NCI-H2081 (cell line): ENCODE data around the gene JMJD1C.
"Not testable (repeated sequence)": the region's sequence is repeated elsewhere in the genome, so short reads cannot be mapped to it uniquely, and the experiment has no call there.

Experiments
- DNase-seq, 2 experiments: peaks; one replicate each; lab custom pipeline; 2025; lab: John Stamatoyannopoulos, UW

JMJD1C gene

DNA sequence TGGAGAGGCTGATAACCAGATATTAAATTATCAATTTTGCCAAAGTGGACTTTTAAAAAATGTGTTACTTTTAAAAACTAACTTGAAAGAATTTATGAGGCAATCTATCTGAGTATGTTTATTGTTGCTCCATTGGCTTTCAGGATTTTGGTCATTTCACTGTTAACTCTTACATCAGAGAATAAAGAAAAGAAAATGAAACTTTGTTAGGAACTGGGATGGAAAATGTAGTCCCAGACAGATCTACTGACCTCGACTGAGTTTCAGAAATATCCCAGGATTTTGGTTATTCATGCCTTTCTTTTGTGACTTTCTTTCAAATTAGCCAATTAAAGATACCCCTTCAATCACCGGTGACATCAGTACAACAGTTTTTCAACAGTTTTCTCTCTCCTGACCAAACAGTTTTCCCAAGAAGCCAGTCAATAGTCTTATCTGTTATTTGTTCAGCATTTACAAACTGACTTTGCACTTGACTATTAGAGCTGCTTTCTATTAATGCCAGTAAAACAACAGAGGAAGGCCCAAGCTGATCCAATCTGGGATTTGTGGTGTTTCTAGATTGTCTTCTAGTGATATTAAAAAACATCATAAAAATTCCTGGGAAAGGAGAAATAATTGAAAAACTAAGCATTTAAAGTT is 296.8 kb downstream of the JMJD1C start:
- no peak for DNase-seq

DNA sequence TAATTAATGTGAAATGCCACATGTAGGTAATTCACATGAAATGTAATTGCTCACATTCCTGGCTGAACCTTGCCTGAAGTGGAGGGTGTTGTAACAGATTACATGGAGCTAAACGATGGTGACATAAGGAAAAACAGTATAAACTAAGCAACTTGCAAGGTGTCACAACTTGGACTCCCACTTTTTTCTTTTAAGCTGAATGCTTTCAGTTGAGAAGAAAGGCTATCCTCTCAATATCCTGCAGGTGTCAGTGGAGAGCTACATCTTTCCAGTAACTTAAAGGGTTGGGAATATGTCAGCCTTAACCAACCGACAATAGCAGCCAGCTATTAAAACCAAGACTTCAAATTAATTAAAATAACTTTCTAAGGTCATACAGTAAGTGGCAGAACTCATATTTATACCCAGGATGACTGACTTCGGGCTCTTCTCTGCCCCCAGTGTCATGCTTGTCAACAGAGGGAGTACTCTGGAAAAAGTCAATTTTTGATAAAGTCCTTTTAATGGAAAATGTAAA is 299.0 kb downstream of the JMJD1C start:
- DNase-seq: peak; percentile 56 to 60

DNA sequence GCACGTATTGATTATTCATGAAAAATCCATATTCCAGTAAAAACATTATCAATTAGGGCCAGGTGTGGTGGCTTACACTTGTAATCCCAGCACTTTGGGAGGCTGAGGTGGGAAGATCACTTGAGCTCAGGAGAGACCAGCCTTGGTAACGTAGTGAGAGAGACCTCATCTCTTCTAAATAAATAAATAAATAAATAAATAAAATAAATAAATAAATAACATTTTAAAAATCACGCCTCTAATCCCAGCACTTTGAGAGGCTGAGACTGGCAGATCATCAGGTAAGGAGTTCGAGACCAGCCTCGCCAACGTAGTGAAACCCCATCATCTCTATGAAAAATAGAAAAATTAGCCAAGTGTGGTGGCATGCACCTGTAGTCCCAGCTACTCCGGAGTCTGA is 300.5 kb downstream of the JMJD1C start:
- no peak for DNase-seq

DNA sequence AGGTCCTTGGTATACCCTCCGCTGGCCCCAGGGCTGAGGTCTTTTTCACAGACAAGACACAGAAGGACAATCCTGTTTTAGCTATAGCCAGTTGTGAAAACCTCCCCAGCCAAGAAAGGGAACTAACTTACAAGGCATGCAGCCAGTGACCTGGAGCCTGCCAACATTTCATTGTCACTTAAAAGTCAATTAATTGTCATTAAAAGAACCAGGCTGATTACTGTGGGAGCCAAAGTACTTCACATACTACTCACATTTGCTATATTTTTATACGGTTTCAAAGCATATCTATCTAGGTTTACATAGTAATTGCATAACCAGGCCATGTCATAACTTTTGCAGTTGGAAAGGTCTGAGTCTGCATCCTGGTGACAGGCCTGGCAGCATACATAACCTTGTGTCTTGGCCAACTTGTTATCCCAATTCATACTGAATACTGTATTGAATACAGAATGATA is 301.6 kb downstream of the JMJD1C start:
- no peak for DNase-seq

DNA sequence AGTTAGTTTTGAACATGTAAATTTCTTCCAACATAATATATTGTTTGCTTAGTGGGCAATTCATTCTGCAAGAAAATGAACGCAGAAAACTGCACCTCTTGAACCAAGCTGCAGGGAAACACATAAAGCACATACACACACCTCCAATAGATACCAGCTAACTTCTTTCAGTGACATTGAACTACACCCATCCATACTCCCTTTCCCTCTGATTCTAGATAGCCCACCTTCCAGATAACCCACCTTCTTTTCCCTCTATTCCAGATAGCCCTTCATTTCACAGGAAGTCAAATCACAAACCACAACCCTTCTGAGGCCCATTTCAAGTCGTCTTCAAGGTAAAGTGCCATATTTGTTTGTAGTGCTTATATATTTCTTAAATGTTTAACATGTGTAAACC is 304.2 kb downstream of the JMJD1C start:
- no peak for DNase-seq

DNA sequence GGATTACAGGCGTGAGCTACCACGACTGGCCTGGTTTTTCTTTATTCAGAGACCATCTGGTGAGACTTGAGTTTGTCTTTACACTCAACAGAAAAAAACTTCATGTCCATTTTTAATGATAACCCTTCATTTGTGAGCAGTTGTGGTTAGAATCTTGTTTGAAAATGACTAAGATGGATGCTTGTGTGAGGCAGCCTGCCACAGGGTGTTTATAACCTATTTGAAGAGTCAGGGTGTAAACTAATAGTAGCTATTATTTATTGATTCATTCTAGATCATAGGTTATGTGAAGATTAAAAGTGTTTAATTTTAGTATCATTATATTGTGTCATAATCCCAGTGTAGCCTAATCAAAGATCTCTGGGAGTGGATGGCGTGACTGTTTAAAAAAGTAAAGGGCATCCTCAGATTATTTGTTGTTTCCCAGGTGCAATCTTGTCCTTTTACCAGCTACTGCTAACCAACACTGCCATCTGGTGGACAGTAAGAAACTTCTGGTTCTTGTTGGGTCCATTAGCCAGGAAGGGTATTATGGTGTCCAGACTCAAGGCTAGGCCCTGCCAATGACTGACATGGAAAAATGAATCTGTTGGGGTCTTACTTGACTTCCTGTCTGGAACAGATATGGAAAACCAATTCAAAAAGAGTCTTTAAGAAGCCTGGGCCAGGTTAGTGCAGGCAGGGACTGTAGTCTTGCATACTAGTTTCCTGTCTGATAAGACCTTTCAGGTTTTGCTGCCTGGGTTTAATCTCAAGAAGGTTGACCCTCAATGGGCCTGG is 307.7 kb downstream of the JMJD1C start:
- DNase-seq: peak; percentile 64 to 66

DNA sequence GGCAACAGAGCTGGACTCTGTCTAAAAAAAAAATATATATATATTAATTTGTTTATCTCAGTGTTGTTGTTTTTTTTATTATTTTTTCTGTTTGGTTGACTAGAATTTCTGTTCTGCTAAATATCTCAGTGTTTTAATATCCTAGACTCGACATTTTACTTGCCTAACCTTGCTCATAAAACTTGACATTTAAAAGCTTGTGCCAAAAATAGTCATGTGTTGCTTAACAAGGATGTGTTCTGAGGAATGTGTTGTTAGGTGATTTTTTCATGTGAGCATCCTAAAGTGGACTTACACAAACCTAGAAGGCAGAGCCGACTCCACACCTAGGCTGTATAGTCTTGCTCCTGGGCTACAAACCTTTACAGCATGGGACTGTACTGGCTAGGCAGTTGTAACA is 309.5 kb downstream of the JMJD1C start:
- DNase-seq: no peak

DNA sequence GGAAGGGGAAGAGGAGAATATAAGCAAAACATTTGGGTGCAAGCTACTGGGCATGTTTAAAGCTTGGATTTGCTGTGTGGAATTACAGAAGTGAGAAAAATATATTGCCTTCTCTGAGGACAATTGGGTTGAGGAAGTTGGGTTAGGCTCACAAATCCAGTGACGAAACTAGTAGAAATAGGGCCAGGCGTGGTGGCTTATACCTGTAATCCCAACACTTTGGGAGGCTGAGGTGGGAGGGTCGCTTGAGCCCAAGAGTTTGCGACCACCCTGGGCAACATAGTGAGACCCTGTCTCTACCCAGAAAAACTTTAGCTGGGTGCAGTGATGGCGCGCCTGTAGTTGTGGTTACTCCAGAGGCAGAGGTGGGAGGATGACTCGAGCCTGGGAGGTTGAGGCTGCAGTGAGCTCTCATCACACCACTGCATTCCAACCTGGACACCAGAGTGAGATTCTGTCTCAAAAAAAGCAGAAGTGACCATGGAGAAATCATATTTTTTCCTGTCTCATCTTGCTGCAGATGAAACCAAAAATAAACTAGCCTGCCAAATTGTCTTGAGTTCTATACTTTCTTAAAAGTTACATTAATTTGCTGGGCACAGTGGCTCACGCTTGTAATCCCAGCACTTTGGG is 310.3 kb downstream of the JMJD1C start:
- no peak for DNase-seq

DNA sequence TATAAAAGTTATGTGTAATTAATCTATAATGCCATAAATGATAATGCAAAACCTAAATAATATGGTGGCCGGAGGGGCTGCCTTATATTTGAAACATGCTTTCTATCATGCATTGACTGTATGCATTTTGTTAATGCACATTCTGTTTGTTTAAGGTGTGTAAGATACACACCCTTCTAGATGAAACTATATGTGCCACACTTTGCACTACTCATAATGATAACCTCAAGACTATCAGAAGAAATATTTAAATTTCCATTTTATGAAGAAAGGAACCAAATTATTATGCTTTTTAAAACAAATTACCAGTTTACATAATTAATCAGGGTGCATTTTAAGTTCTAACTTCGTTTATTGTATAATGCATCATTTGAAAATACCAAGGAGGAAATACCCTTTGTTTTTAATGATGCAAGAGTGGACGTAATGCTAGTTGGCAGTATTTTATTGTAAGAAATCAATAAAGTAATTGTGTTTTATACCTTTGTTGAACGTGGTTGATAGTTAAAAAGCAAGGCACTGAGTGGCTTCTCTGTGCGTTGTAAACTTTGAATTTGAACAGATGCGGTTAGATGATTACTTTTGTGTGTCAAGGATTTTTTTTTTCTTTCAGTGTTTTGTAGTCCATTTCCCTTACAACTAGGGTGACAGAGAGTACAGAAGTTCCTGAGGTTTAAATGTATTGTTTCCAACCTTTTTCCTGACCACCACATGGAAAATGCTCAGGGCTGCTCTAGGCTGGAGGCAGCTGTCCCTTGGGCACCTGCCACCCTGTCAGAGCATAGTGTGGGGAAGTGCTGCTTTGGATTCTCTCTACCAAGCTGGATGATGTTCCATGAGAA is 311.0 kb downstream of the JMJD1C start:
- DNase-seq: no peak

DNA sequence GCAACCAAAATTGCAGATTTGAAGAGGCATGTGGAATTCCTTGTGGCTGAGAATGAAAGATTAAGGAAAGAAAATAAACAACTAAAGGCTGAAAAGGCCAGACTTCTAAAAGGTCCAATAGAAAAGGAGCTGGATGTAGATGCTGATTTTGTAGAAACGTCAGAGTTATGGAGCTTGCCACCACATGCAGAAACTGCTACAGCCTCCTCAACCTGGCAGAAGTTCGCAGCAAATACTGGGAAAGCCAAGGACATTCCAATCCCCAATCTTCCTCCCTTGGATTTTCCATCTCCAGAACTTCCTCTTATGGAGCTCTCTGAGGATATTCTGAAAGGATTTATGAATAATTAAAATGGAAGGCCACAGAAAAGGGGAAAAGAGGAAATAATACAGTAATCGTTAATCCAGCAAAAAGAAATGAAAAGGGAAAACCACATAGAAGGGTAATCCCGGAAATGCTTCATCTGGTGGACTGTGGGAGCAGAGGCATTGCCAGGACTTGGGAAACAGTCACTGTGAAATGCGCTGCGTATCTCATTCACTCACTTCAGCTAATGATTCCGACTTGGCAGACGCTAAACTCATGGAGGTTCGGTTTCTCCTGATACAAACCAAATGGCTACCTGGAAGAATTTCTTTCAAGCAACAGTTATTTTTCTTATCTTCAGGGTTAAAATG is 311.8 kb downstream of the JMJD1C start:
- DNase-seq: not testable (repeated sequence)

DNA sequence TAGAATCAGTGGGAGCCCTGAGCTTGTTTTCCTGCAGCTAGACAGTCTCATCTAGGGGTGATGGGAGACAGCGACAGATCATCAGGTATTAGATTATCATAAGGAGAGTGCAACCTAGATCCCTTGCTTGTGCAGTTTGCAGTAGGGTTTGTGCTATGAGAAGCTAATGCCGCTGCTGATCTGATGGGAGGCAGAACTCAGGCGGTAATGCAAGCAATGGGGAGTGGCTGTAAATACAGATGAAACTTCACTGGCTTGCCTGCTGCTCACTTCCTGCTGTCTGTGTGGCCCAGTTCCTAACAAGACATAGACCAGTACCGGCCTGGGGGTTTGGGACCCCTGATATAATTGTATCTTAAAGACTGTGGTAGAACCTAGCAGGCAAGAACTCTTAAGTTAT is 315.0 kb downstream of the JMJD1C start:
- no peak for DNase-seq

DNA sequence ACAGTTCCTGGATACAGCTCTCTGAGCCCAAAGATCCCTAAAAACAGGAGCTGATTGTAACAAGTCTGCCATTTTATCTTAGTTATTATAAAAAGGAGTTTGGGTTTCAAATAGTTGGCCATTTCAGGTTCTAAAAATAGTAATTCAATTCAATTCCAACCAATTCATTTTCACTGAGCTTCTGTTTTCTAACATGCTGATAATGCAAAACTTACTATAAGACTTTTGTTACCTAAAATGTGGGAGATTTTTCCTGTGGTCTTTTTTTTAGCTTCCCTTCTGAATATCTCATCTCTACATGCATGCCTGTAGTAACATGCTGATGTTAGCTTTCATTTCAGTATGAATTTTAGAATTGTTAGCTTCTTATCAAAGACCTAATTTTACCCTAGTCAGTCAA is 319.3 kb downstream of the JMJD1C start:
- DNase-seq: no peak

DNA sequence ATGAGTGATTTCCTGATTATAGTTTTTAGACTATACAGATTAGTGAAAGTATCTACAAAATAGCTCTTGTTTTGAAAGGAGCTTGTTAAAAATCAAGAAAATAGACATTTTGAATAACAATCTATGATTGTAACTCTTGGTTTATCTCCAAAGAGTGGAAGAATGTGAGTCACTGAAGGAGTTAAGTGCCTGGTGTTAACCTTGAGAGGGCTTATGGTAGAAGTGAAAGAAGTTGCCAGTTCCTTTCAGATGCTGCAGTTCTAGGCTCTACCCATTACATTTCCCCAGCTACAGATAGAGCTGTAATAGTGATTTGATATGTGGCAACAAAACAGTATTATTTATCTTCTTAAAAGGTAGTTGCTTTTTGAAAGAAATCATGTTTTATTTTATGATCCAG is 320.0 kb downstream of the JMJD1C start:
- no peak for DNase-seq

DNA sequence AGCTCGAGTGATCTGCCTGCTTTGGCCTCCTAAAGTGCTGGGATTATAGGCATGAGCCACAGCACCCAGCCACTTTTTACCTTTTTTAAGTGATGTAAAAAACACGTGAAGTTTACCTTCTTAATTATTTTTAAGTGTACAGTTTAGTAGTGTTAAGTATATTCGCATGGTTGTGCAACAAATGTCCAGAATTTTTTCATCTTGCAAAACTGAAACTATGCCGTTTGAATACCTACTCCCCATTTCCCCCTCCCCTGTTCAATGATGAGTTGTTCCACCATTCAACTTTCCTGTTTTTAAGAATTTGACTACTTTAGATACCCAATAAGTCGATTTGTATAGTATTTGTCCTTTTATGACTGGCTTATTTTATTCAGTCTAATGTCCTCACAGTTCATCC is 321.8 kb downstream of the JMJD1C start:
- DNase-seq: no peak

DNA sequence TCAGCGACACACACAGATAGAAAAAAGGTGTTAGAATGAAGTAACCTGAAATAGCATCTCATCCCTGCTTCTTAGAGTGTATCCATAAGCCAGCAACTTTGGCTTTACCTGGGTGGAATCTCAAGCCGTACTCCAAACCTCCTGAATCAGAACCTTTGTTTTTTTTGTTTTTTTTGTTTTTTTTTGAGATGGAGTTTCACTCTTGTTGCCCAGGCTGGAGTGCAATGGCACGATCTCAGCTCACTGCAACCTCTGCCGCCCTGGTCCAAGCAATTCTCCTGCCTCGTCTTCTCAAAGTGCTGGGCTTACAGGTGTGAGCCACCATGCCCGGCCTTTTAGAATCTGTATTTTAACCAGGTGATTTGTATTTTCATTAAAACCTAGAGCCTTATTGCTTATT is 323.6 kb downstream of the JMJD1C start:
- DNase-seq: no peak

DNA sequence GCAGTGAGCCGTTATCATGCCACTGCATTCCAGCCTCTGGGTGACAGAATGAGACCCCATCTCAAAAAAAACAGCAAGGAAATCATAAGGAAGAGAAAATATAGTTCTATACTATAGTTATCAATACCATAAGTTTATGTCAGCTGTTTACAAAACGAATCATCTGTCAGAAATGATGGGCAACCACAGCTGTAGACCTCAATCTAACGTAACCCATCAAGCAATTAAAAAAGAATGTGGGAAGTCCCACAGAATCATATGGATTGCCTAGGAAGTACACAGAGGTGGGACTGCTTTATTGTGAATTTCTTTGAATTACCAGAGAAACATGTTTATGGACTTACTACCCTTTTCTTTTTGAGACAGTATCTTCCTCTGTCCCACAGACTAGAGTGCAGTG is 325.7 kb downstream of the JMJD1C start:
- no peak for DNase-seq

DNA sequence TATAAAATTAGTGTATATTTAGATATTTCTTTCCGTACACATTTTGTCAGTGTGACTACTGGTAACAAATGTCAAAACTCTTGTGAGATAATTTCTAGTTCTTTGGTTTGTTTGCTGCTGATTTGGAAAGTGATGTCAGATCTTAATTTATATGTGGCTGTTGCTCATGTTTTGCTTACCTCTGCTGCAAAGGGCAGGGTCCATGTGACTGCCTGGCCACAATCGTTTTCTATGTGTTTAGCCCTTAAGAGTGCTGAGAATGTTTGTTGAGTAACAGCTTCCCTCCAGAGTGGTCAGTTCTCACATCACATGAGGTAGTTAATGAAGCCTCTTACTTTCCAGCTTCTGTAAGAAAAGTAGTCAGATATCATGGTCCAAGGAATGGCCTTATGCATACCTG is 328.5 kb downstream of the JMJD1C start:
- no peak for DNase-seq

DNA sequence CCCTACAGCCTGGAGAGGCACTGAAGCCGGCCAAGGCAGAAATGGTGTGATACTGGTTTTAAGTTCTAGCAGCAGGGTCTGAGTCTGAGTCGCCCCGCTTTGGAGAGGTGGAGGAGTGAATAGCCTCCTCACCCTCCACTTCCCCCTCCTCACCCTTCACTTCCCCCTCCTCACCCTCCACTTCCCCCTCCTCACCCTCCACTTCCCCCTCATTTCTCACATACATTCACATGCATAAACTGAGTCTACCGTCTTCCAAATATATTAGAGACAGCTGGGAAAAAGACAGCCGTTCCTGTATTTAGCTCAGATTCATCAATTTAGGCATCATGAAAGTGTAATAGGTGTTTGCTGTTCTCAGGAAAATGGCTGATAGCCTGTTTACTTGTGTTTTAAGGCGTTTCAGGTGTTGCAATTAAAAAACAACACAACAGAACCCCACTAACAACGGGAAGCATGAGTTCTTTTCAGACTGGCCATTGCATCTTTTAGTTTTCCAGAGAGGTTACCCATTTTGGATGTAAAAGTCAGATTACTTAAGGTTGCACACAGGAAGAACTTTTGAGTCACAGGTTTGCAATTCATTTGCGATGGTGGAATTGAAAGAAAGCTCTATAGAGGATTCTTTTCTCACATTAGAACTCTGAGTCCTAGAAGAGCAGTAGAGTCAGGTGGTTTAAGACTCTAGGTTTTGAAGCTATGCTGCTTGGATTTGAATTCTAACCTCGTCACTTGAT is 331.8 kb downstream of the JMJD1C start:
- no peak for DNase-seq

DNA sequence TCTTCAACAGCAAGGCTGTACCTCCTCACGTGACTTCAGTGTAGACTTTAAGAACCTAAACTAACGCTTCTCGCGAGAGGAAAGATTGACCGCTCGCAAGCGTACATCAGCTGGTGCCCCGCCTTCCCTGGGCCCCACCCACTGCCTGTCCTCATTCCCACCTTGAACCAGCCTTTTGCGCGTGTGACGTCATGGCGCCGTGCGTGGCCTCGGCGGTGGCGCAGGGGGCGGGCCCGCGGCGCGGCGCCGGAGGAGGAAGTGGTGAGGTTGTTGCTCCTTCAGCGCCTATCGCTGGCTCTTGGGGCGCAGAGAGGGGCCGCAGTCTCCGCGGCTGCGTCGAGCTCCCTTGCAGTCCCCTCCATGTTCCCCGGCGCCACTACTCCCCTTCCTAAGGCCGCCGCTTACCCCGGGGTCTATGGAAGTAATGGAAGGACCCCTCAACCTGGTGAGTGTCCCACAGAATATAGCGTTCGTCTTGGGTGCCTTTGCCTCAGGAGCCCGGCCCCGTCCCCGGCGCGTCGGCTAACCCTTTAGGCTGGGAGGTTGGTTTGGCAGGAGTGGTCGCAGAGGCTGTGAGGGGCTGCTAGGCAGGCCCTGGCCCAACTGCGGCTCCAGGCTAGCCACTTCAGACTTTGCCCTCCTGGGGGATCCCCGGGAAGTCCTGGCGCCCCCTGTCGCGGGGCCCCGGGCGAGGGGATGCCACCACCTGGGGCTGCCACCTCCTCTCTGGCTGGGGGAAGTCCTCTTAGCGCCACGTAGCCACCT is 332.5 kb downstream of the JMJD1C start, which contains the start of gene NRBF2:
Gene NRBF2, plus strand, starts transcription at position 273 of the 765 bp plus-strand sequence. Its CDS starts 143 bp downstream, at position 416.
- peak; percentile 97 to 98 for DNase-seq

DNA sequence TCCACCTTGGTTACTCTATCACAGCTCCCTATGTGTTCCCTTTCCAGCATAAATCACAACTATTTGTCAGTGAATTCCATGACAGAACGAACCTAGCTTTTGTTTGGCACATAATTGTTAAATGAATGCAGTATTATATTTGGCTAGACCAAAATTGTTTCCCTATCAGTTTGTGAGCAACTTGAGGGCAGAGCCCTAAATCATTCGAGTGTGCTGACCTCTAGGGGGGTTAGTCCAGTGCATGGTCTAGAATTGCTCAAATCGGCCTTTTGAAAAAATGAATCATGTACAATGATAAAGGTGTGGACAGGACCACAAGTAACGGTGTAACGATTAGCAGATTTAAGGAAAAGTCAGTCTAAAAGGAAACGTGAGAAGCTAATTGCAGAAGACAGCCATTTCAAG is 333.1 kb downstream of the JMJD1C start:
- no peak for DNase-seq
